ENCODE results near the gene TEX12. TPM values are rescaled to one million over a fixed set of nuclear protein-coding genes. Genes with fewer than 3 reads are reported as not detected.

Gene TEX12
- total RNA-seq, 2 experiments from 2014 or later, result 0.40 TPM; not detected in 1

- Mint-ChIP-seq H3K4me1 (no peaks in the 10 kb centered on the region), H3K36me3 (no peaks in the 10 kb centered on the region), H3K27ac (no peak overlapping the region), H3K27me3 (peaks cover 6% of the 10 kb centered on the region), H3K4me3 (no peak overlapping the region), H3K9me3 (no peaks in the 10 kb centered on the region)
- ATAC-seq (ENCODE audit: low read depth) (no peak), DNase-seq (no peak)
- POLR2A ChIA-PET, result no interaction called here
These were observed 44.4 kb downstream of the TEX12 start for GRCh38 chr11:112211536-112211935.

- ATAC-seq (ENCODE audit: low read depth) (no peak), DNase-seq (no peak)
- Mint-ChIP-seq H3K27me3 (peaks cover 6% of the 10 kb centered on the region), H3K4me3 (no peak overlapping the region), H3K4me1 (no peaks in the 10 kb centered on the region), H3K9me3 (no peaks in the 10 kb centered on the region), H3K36me3 (no peaks in the 10 kb centered on the region), H3K27ac (no peak overlapping the region)
- POLR2A ChIA-PET, result no interaction called here
These were observed 45.1 kb downstream of the TEX12 start for GRCh38 chr11:112212290-112212689.

- no peak for DNase-seq
- H3K36me3 Mint-ChIP-seq, result no peaks in the 10 kb centered on the region
- no peaks in the 10 kb centered on the region for H3K4me1 Mint-ChIP-seq
These were observed 45.5 kb downstream of the TEX12 start for GRCh38 chr11:112212710-112213109.

GRCh38 chr11:112213753-112214152, 46.6 kb downstream of the TEX12 start:
- peaks cover under 1% of the 10 kb centered on the region for H3K27me3 Mint-ChIP-seq
- POLR2A ChIA-PET, result no interaction called here
- H3K36me3 Mint-ChIP-seq, result no peaks in the 10 kb centered on the region
- no peaks in the 10 kb centered on the region for H3K9me3 Mint-ChIP-seq
- DNase-seq (no peak), ATAC-seq (ENCODE audit: low read depth) (no peak)
- H3K4me1 Mint-ChIP-seq, result no peaks in the 10 kb centered on the region
- H3K4me3 Mint-ChIP-seq, result no peak overlapping the region
- H3K27ac Mint-ChIP-seq, result no peak overlapping the region

More at GRCh38 chr11:112212710-112213109, 45.5 kb downstream of the TEX12 start:
- Mint-ChIP-seq H3K27ac (no peak overlapping the region), H3K4me3 (no peak overlapping the region), H3K9me3 (no peaks in the 10 kb centered on the region), H3K27me3 (peaks cover 6% of the 10 kb centered on the region)
- POLR2A ChIA-PET, result no interaction called here
- ATAC-seq (ENCODE audit: low read depth), result no peak

GRCh38 chr11:112215621-112216020, 48.4 kb downstream of the TEX12 start:
- no peaks in the 10 kb centered on the region for H3K36me3 Mint-ChIP-seq
- H3K4me1 Mint-ChIP-seq, result peaks cover 8% of the 10 kb centered on the region
- H3K4me3 Mint-ChIP-seq, result no peak overlapping the region
- POLR2A ChIA-PET, result interaction anchor here (0.6 kb wide), 1 partner anchor 331 kb away, joined by 5 read pairs; no protein-coding TSS in a partner anchor
- ATAC-seq (ENCODE audit: low read depth), result no peak
- H3K27ac Mint-ChIP-seq, result no peak overlapping the region
- H3K27me3 Mint-ChIP-seq, result no peaks in the 10 kb centered on the region
- DNase-seq, result no peak
- H3K9me3 Mint-ChIP-seq, result no peaks in the 10 kb centered on the region

GRCh38 chr11:112216561-112217105, 49.5 kb downstream of the TEX12 start:
- Mint-ChIP-seq H3K9me3 (no peaks in the 10 kb centered on the region), H3K27me3 (no peaks in the 10 kb centered on the region), H3K36me3 (no peaks in the 10 kb centered on the region), H3K4me1 (peaks cover 8% of the 10 kb centered on the region), H3K4me3 (no peak overlapping the region), H3K27ac (no peak overlapping the region)
- POLR2A ChIA-PET, result no interaction called here
- ATAC-seq (ENCODE audit: low read depth) (no peak), DNase-seq (no peak)

GRCh38 chr11:112219476-112220232, 52.5 kb downstream of the TEX12 start:
- no peak overlapping the region for H3K4me3 Mint-ChIP-seq
- no peaks in the 10 kb centered on the region for H3K27me3 Mint-ChIP-seq
- no peaks in the 10 kb centered on the region for H3K36me3 Mint-ChIP-seq
- POLR2A ChIA-PET, result interaction anchor here (0.6 to 2.1 kb wide), 3 partner anchors 61 to 292 kb away, joined by 3 to 8 read pairs (median 7); no protein-coding TSS in a partner anchor
- ATAC-seq (ENCODE audit: low read depth) (peak; percentile 98), DNase-seq (no peak)
- H3K27ac Mint-ChIP-seq, result peak overlapping the region; percentile 59
- H3K9me3 Mint-ChIP-seq, result no peaks in the 10 kb centered on the region
- H3K4me1 Mint-ChIP-seq, result peaks cover 10% of the 10 kb centered on the region

- DNase-seq, result no peak
- ATAC-seq (ENCODE audit: low read depth), result no peak
- peaks cover 11% of the 10 kb centered on the region for H3K4me1 Mint-ChIP-seq
- POLR2A ChIA-PET, result interaction anchor here (1.0 kb wide), 1 partner anchor 58 kb away, joined by 5 read pairs; no protein-coding TSS in a partner anchor
- no peak overlapping the region for H3K4me3 Mint-ChIP-seq
- no peaks in the 10 kb centered on the region for H3K36me3 Mint-ChIP-seq
- no peaks in the 10 kb centered on the region for H3K9me3 Mint-ChIP-seq
- H3K27ac Mint-ChIP-seq, result no peak overlapping the region
- no peaks in the 10 kb centered on the region for H3K27me3 Mint-ChIP-seq
These were observed 54.2 kb downstream of the TEX12 start for GRCh38 chr11:112221274-112221835.

Other genes starting within 250 kb of the TEX12 start
- gene C11orf52, start 248.5 kb upstream of the TEX12 start, total RNA-seq, result not detected
- 1 to 10 TPM; 2.5 to 3.2 TPM for gene DIXDC1, start 230.0 kb upstream of the TEX12 start, total RNA-seq
- 10 to 100 TPM; 26.0 to 28.5 TPM for gene DLAT, start 142.0 kb upstream of the TEX12 start, total RNA-seq
- gene PIH1D2, start 93.4 kb upstream of the TEX12 start, total RNA-seq, result under 1 TPM in 1 of 2 experiments, not detected in 1; 0.50 TPM
- 10 to 100 TPM; 21.5 to 22.7 TPM for gene NKAPD1, start 93.1 kb upstream of the TEX12 start, total RNA-seq
- gene TIMM8B, start 80.6 kb upstream of the TEX12 start, total RNA-seq, result 10 to 100 TPM; 36.8 to 39.3 TPM
- gene SDHD, start 80.5 kb upstream of the TEX12 start, total RNA-seq, result 10 to 100 TPM; 87.2 to 93.8 TPM
- under 1 TPM; 0.45 to 0.75 TPM for gene IL18, start 3.3 kb upstream of the TEX12 start, total RNA-seq
- gene BCO2, start 8.1 kb downstream of the TEX12 start, total RNA-seq, result 1 to 10 TPM; 1.5 to 2.4 TPM
- gene PTS, start 59.1 kb downstream of the TEX12 start, total RNA-seq, result 10 to 100 TPM; 20.9 to 24.2 TPM
- not detected for gene PLET1, start 93.5 kb downstream of the TEX12 start, total RNA-seq

All from activated naive CD8-positive, alpha-beta T cell treated with anti-CD3 and anti-CD28 coated beads, Interleukin-2, amount 10 ng/mL, durations not matched to agents 7 days and 5 days (primary cell).